GM19438 (cell line): Measurements from ENCODE around the gene TPM1.

Source experiments
- ATAC-seq: cut with Tn5 transposase; IDR thresholded peaks from one replicate; pipeline ENCODE4 v1.9.1; 2021; ENCODE audit warnings: low read depth; ENCODE audit not compliant: unreplicated experiment

TPM1 gene

GRCh38 chr15:63015618-63016017 is 26.9 kb upstream of the TPM1 start:
- ATAC-seq = no peak

GRCh38 chr15:63016234-63016633 is 26.3 kb upstream of the TPM1 start:
- ATAC-seq = no peak

- ATAC-seq = no peak
These were observed 23.9 kb upstream of the TPM1 start for GRCh38 chr15:63018639-63019038.

GRCh38 chr15:63019511-63020109 is 22.9 kb upstream of the TPM1 start:
- no peak for ATAC-seq

- ATAC-seq = no peak
These were observed 22.4 kb upstream of the TPM1 start for GRCh38 chr15:63020128-63020527.

GRCh38 chr15:63020759-63021430 is 21.7 kb upstream of the TPM1 start:
- no peak for ATAC-seq

GRCh38 chr15:63022181-63022580 is 20.4 kb upstream of the TPM1 start:
- ATAC-seq = no peak

- no peak for ATAC-seq
These were observed 19.9 kb upstream of the TPM1 start for GRCh38 chr15:63022663-63023062.

- no peak for ATAC-seq
These were observed 19.1 kb upstream of the TPM1 start for GRCh38 chr15:63023351-63023945.

- no peak for ATAC-seq
These were observed 17.1 kb upstream of the TPM1 start for GRCh38 chr15:63025460-63025859.

- ATAC-seq = no peak
These were observed 14.9 kb upstream of the TPM1 start for GRCh38 chr15:63027646-63028045.

- ATAC-seq = no peak
These were observed 14.0 kb upstream of the TPM1 start for GRCh38 chr15:63028442-63029110.

GRCh38 chr15:63029676-63030075 is 12.9 kb upstream of the TPM1 start:
- ATAC-seq = no peak

GRCh38 chr15:63030101-63030551 is 12.4 kb upstream of the TPM1 start:
- no peak for ATAC-seq

GRCh38 chr15:63034578-63034977 is 8.0 kb upstream of the TPM1 start:
- ATAC-seq = no peak

- no peak for ATAC-seq
These were observed 7.3 kb upstream of the TPM1 start for GRCh38 chr15:63035253-63035652.

- no peak for ATAC-seq
These were observed 6.6 kb upstream of the TPM1 start for GRCh38 chr15:63035977-63036376.

GRCh38 chr15:63037976-63038720 is 4.4 kb upstream of the TPM1 start:
- ATAC-seq = no peak

GRCh38 chr15:63038926-63039673 is 3.4 kb upstream of the TPM1 start:
- ATAC-seq = no peak

- no peak for ATAC-seq
These were observed 2.7 kb upstream of the TPM1 start for GRCh38 chr15:63039811-63040210.
